CD4-positive, alpha-beta T cell (primary cell): ENCODE data around the gene RASD2. TPM values are rescaled to one million over a fixed set of nuclear protein-coding genes. Genes with fewer than 3 reads are reported as not detected.

Source experiments
- ATAC-seq: fragments of 200-7000 bp; cut with Tn5 transposase; one replicate; pipeline ENCODE4 v1.10.0; 2022; ENCODE audit warnings: mild to moderate bottlenecking; ENCODE audit not compliant: poor library complexity
- CTCF ChIA-PET: fragments of 350-600 bp; sonication (Branson Sonifier 250); formaldehyde crosslinking; loops from one replicate; lab custom pipeline; 2021; ENCODE audit warnings: antibody characterized with exemption, inconsistent platforms; lab: Charles Lee
- POLR2A ChIA-PET: fragments of 350-600 bp; sonication (Branson Sonifier 250); formaldehyde crosslinking; loops from one replicate; lab custom pipeline; 2021; ENCODE audit warnings: antibody characterized with exemption, inconsistent platforms; lab: Charles Lee
- DNase-seq, 14 experiments: peaks; one replicate each; pipeline ENCODE4 v3.0.0-alpha.2; 2013 to 2020; ENCODE audit warnings: mixed read lengths in 2 of 14
- H3K27ac ChIP-seq, 2 donors: one replicate each; pipeline versions ENCODE4 v1.5.1 to v1.7.0; 2013; ENCODE audit warnings: low read length in 2 of 2, low read depth in 1 of 2, mild to moderate bottlenecking in 1 of 2
- H3K27me3 ChIP-seq, 2 experiments: 1 replicate in 1 of 2; 2 replicates in 1 of 2; pipeline versions ENCODE4 v1.6.1 to v1.7.0; 2013; ENCODE audit warnings: low read length in 2 of 2, control low read depth in 1 of 2, mild to moderate bottlenecking in 1 of 2, moderate library complexity in 1 of 2; ENCODE audit not compliant: insufficient read depth in 2 of 2, control insufficient read depth in 1 of 2
- H3K36me3 ChIP-seq: one replicate; pipeline ENCODE4 v1.6.1; 2013; ENCODE audit warnings: low read length, control low read depth; ENCODE audit not compliant: insufficient read depth
- H3K4me1 ChIP-seq: one replicate; pipeline ENCODE4 v1.6.1; 2013; ENCODE audit warnings: low read length, control low read depth; ENCODE audit not compliant: insufficient read depth
- H3K4me3 ChIP-seq: one replicate; pipeline ENCODE4 v1.5.1; 2013; ENCODE audit warnings: mild to moderate bottlenecking, low read length, moderate library complexity
- H3K9me3 ChIP-seq, 2 experiments: 1 replicate in 1 of 2; 2 replicates in 1 of 2; pipeline versions ENCODE4 v1.6.1 to v1.7.0; 2013; ENCODE audit warnings: low read length in 2 of 2, mild to moderate bottlenecking in 2 of 2, control low read depth in 1 of 2, moderate library complexity in 1 of 2; ENCODE audit not compliant: control insufficient read depth in 1 of 2, insufficient read depth in 1 of 2
- H3K27ac Mint-ChIP-seq: one replicate; pipeline ENCODE4 v1.8.0; 2020; ENCODE audit warnings: mixed read lengths
- H3K27me3 Mint-ChIP-seq: one replicate; pipeline ENCODE4 v1.8.0; 2021; ENCODE audit warnings: mixed read lengths
- H3K36me3 Mint-ChIP-seq: one replicate; pipeline ENCODE4 v1.8.0; 2021; ENCODE audit warnings: low read depth, mixed read lengths
- H3K4me1 Mint-ChIP-seq: one replicate; pipeline ENCODE4 v1.8.0; 2021; ENCODE audit warnings: low read depth, mixed read lengths
- H3K4me3 Mint-ChIP-seq: one replicate; pipeline ENCODE4 v1.8.0; 2020; ENCODE audit warnings: mild to moderate bottlenecking, mixed read lengths
- H3K9me3 Mint-ChIP-seq: one replicate; pipeline ENCODE4 v1.8.0; 2020; ENCODE audit warnings: mixed read lengths
- intact Hi-C, 2 experiments: fragments of 100-400 bp; cut with DNase I in 1 of 2; cut with micrococcal nuclease in 1 of 2; formaldehyde crosslinking; loops; one replicate each; pipeline versions ENCODE4 v1.15.1 to v1.9.0; 2023 to 2025; cut with DNase I, micrococcal nuclease
- total RNA-seq, 174 experiments: library from RNA in 2 of 174; stranded (reverse) in 2 of 174; gene quantifications; one replicate each; pipeline ENCODE4 v1.2.3 and lab custom pipeline; 2021 to 2026
- TF ChIP-seq, protein P1 (sequence below): fragments of 200-600 bp; IDR thresholded peaks from one replicate; pipeline ENCODE4 v1.8.0; 2022; ENCODE audit warnings: antibody characterized with exemption, mild to moderate bottlenecking

The RASD2 gene
- total RNA-seq, 2 experiments from 2014 or later, result 1.4 to 1.6 TPM

DNA sequence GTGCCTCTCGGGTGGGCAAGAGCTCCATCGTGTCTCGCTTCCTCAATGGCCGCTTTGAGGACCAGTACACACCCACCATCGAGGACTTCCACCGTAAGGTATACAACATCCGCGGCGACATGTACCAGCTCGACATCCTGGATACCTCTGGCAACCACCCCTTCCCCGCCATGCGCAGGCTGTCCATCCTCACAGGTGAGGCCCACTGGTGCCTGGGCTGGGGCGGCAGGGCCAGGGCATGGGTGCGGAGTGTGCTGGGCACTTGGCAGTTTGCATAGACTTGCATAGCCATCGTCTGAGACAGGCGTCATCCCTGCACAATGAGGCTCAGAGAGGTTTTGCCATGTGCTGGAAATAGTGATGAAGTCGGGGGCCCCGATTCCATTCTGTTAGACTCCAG is 6.3 kb downstream of the RASD2 start:
- TF ChIP-seq, protein P1, sequence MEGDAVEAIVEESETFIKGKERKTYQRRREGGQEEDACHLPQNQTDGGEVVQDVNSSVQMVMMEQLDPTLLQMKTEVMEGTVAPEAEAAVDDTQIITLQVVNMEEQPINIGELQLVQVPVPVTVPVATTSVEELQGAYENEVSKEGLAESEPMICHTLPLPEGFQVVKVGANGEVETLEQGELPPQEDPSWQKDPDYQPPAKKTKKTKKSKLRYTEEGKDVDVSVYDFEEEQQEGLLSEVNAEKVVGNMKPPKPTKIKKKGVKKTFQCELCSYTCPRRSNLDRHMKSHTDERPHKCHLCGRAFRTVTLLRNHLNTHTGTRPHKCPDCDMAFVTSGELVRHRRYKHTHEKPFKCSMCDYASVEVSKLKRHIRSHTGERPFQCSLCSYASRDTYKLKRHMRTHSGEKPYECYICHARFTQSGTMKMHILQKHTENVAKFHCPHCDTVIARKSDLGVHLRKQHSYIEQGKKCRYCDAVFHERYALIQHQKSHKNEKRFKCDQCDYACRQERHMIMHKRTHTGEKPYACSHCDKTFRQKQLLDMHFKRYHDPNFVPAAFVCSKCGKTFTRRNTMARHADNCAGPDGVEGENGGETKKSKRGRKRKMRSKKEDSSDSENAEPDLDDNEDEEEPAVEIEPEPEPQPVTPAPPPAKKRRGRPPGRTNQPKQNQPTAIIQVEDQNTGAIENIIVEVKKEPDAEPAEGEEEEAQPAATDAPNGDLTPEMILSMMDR, result no peak
- no peaks in the 10 kb centered on the region for H3K36me3 ChIP-seq
- H3K27me3 Mint-ChIP-seq, result peaks cover 31% of the 10 kb centered on the region
- H3K36me3 Mint-ChIP-seq, result no peaks in the 10 kb centered on the region
- ChIA-PET POLR2A (no interaction called here), CTCF (no interaction called here)
- H3K27ac ChIP-seq, result no peak overlapping the region
- peaks cover 19 to 28% of the 10 kb centered on the region in 2 experiments for H3K27me3 ChIP-seq
- no peak overlapping the region for H3K4me3 Mint-ChIP-seq
- H3K9me3 ChIP-seq, result no peaks in the 10 kb centered on the region
- no peak overlapping the region for H3K4me3 ChIP-seq
- intact Hi-C loops, result no loop called here
- no peak for ATAC-seq
- H3K9me3 Mint-ChIP-seq, result no peaks in the 10 kb centered on the region
- no peaks in the 10 kb centered on the region for H3K4me1 Mint-ChIP-seq
- H3K4me1 ChIP-seq, result peaks cover under 1% of the 10 kb centered on the region
- H3K27ac Mint-ChIP-seq, result no peak overlapping the region
- no peak for DNase-seq

DNA sequence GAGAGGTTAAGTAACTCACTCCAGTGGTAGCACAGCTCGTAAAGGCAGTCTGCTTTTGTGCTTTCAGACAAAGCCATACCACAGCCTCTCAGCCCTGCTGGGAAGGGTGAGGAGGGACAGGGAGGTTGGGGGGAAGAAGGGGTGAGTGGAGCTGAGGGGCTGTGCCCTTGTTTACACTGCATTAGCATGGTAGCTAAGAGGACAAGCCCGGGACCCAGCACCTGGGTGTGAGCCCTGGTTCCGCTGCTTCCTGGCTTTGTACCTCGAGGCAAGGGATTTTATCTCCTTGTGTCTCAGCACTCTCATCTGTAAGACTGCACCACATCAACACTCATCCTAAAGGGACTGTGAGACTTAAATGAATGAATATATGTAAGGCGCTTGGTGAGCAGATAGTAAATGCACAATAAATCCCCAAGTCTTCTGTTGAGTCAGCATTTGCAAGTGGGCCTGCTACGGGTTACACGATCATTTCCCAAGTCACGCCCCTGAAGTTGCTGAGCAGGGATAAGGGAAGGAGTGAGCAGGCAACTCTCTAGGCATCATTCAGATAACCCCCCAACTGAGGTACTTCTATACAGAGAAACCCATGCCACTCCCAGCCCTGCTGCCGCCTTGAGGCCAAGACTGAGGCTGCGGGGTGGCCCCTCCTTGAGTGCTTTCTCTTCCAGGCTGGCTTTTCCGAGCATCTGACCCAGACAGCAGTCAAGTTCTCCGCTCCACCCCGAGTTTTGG is 7.5 kb downstream of the RASD2 start:
- H3K9me3 Mint-ChIP-seq, result no peaks in the 10 kb centered on the region
- peaks cover 8% of the 10 kb centered on the region for H3K4me1 Mint-ChIP-seq
- no peaks in the 10 kb centered on the region for H3K9me3 ChIP-seq
- intact Hi-C loops, result no loop called here
- peaks cover 7 to 16% of the 10 kb centered on the region in 2 experiments for H3K27me3 ChIP-seq
- no peak for DNase-seq
- H3K27ac ChIP-seq, result no peak overlapping the region
- ChIA-PET POLR2A (no interaction called here), CTCF (no interaction called here)
- H3K27ac Mint-ChIP-seq, result no peak overlapping the region
- peaks cover 20% of the 10 kb centered on the region for H3K27me3 Mint-ChIP-seq
- peaks cover 12% of the 10 kb centered on the region for H3K4me1 ChIP-seq
- H3K4me3 ChIP-seq, result no peak overlapping the region
- ATAC-seq, result no peak
- H3K36me3 ChIP-seq, result no peaks in the 10 kb centered on the region
- TF ChIP-seq, protein P1, result no peak
- H3K4me3 Mint-ChIP-seq, result no peak overlapping the region
- no peaks in the 10 kb centered on the region for H3K36me3 Mint-ChIP-seq

DNA sequence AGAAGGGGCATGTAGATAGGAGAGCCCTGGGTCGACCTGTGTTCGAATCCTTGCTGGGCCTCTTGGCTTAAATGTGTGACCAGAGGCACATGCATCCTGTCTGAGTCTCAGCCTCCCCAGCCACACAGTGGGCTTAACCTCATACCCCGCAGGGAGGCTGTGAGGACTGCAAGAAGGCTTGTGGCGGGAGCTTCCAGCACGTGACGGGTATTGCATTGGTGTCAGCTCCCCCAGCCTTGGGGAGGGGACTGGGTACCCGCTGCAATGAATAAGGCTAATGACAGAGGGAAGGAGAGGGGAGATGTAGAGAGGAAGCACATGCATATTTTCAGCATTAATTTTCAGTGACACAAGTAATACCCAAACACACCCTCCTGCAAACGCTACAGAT is 8.1 kb downstream of the RASD2 start:
- Histone ChIP-seq H3K36me3 (no peaks in the 10 kb centered on the region), H3K27ac (no peak overlapping the region), H3K9me3 (no peaks in the 10 kb centered on the region), H3K4me1 (peaks cover 17% of the 10 kb centered on the region), H3K4me3 (no peak overlapping the region), H3K27me3 (peaks cover 2 to 10% of the 10 kb centered on the region in 2 experiments)
- Mint-ChIP-seq H3K4me3 (no peak overlapping the region), H3K4me1 (peaks cover 14% of the 10 kb centered on the region), H3K27ac (no peak overlapping the region), H3K36me3 (no peaks in the 10 kb centered on the region), H3K9me3 (no peaks in the 10 kb centered on the region), H3K27me3 (peaks cover 14% of the 10 kb centered on the region)
- no peak for ATAC-seq
- no peak for DNase-seq
- POLR2A ChIA-PET, result no interaction called here
- TF ChIP-seq, protein P1, result no peak
- CTCF ChIA-PET, result no interaction called here
- intact Hi-C loops, result no loop called here
